K562 treated with DMSO at 1 percent for 24 hours (cell line): ENCODE data around the gene STEAP3. TPM values are rescaled to one million over a fixed set of nuclear protein-coding genes. Genes with fewer than 3 reads are reported as not detected.

Source experiments
- total RNA-seq: library from RNA; unstranded; fragments of 300-600 nt; gene quantifications from 2 replicates; pipeline ENCODE4 v1.2.3, GENCODE V29; 2022; ENCODE audit warnings: low read depth; ENCODE audit not compliant: insufficient read depth

Gene STEAP3
- total RNA-seq: 3.9 and 4.5 TPM in 2 replicates

GRCh38 chr2:119223521-119224390 is at the start of gene STEAP3:
TSS of gene STEAP3 (plus strand) at chr2:119223834. CDS start at chr2:119231013, 7,179 bp downstream.

Other genes with a start within 250 kb of the STEAP3 start
- gene C1QL2, start 65.1 kb upstream of the STEAP3 start, total RNA-seq: not detected in 2 replicates
- gene C2orf76, start 143.0 kb downstream of the STEAP3 start, total RNA-seq: 3.1 and 4.4 TPM in 2 replicates
- gene DBI, start 143.1 kb downstream of the STEAP3 start, total RNA-seq: 76.1 and 80.6 TPM in 2 replicates
- 0.59 TPM in 1 of 2 replicates, not detected in the other for gene TMEM37, start 208.0 kb downstream of the STEAP3 start, total RNA-seq